Activated CD8-positive, alpha-beta memory T cell treated with anti-CD3 and anti-CD28 coated beads, Interleukin-2, amount 10 ng/mL, durations not matched to agents 7 days and 5 days (primary cell): Measurements from ENCODE around the gene ZNF518A. TPM values are rescaled to one million over a fixed set of nuclear protein-coding genes. Genes with fewer than 3 reads are reported as not detected.
"Not testable (repeated sequence)": the region's sequence is repeated elsewhere in the genome, so short reads cannot be mapped to it uniquely, and the experiment has no call there.

ENCODE experiments used
- ATAC-seq: fragments of 150-1000 bp; cut with Tn5 transposase; one replicate; pipeline ENCODE4 v1.10.0; 2021; ENCODE audit warnings: moderate library complexity
- CTCF ChIA-PET: fragments of 350-600 bp; sonication (Branson Sonifier 250); formaldehyde crosslinking; loops from one replicate; lab custom pipeline; 2021; ENCODE audit warnings: antibody characterized with exemption; lab: Charles Lee
- DNase-seq: peaks from one replicate; pipeline ENCODE4 v3.0.0-alpha.2; 2020
- H3K27ac Mint-ChIP-seq: one replicate; pipeline ENCODE4 v1.8.0; 2021; ENCODE audit warnings: mild to moderate bottlenecking, mixed read lengths
- H3K27me3 Mint-ChIP-seq: one replicate; pipeline ENCODE4 v1.8.0; 2021; ENCODE audit warnings: mixed read lengths
- H3K36me3 Mint-ChIP-seq: one replicate; pipeline ENCODE4 v1.8.0; 2021; ENCODE audit warnings: mild to moderate bottlenecking, mixed read lengths
- H3K4me1 Mint-ChIP-seq: one replicate; pipeline ENCODE4 v1.8.0; 2021; ENCODE audit warnings: mixed read lengths
- H3K4me3 Mint-ChIP-seq: one replicate; pipeline ENCODE4 v1.8.0; 2021; ENCODE audit warnings: mild to moderate bottlenecking, moderate library complexity, mixed read lengths
- H3K9me3 Mint-ChIP-seq: one replicate; pipeline ENCODE4 v1.8.0; 2022; ENCODE audit warnings: low read depth, mixed read lengths
- total RNA-seq, 2 experiments: library from RNA; stranded (reverse); gene quantifications; one replicate each; pipeline ENCODE4 v1.2.3, GENCODE V29; 2021

The ZNF518A gene
- total RNA-seq, 2 experiments from 2014 or later, result 17.3 to 19.2 TPM

GRCh38 chr10:96168546-96168945 is 38.4 kb downstream of the ZNF518A start:
- Mint-ChIP-seq H3K4me1 (no peaks in the 10 kb centered on the region), H3K27me3 (peaks cover 14% of the 10 kb centered on the region)
- CTCF ChIA-PET, result no interaction called here

GRCh38 chr10:96170230-96170629 is 40.1 kb downstream of the ZNF518A start:
- CTCF ChIA-PET, result no interaction called here
- Mint-ChIP-seq H3K4me3 (no peak overlapping the region), H3K36me3 (peaks cover 16% of the 10 kb centered on the region), H3K9me3 (peaks cover 9% of the 10 kb centered on the region), H3K27ac (no peak overlapping the region), H3K4me1 (no peaks in the 10 kb centered on the region), H3K27me3 (peaks cover 21% of the 10 kb centered on the region)
- ATAC-seq (no peak), DNase-seq (no peak)

More at GRCh38 chr10:96168546-96168945, 38.4 kb downstream of the ZNF518A start:
- Mint-ChIP-seq H3K27ac (no peak overlapping the region), H3K4me3 (no peak overlapping the region), H3K36me3 (peaks cover 25% of the 10 kb centered on the region), H3K9me3 (peaks cover 11% of the 10 kb centered on the region)
- ATAC-seq, result no peak
- DNase-seq, result no peak

DNA sequence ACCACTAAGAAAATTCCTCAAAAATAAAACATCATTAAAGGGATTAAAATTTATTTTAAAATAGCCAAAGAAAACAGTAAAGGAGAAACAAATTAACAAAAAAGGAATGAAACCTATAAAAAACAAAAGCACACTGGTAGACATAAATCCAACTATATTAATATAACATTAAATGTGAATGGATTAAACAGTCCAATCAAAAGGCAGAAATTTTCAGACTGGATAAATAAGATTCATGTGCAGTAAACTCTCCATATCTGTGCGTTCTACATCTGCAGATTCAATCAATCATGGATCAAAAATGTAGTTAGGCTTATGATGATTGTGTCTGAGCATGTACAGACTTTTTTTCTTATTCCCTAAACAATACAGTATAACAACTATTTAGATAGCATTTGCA is 42.6 kb downstream of the ZNF518A start:
- no peaks in the 10 kb centered on the region for H3K4me1 Mint-ChIP-seq

GRCh38 chr10:96176985-96177384 is 46.9 kb downstream of the ZNF518A start:
- Mint-ChIP-seq H3K4me3 (no peak overlapping the region), H3K27me3 (peaks cover 42% of the 10 kb centered on the region), H3K4me1 (no peaks in the 10 kb centered on the region), H3K9me3 (peaks cover 8% of the 10 kb centered on the region), H3K27ac (no peak overlapping the region), H3K36me3 (no peaks in the 10 kb centered on the region)
- DNase-seq, result no peak
- CTCF ChIA-PET, result no interaction called here
- ATAC-seq, result no peak

More for the DNA sequence above, 42.6 kb downstream of the ZNF518A start:
- no peak for ATAC-seq
- H3K9me3 Mint-ChIP-seq, result peaks cover 11% of the 10 kb centered on the region
- H3K4me3 Mint-ChIP-seq, result no peak overlapping the region
- CTCF ChIA-PET, result no interaction called here
- no peak overlapping the region for H3K27ac Mint-ChIP-seq
- H3K36me3 Mint-ChIP-seq, result peaks cover 10% of the 10 kb centered on the region
- no peak for DNase-seq
- peaks cover 24% of the 10 kb centered on the region for H3K27me3 Mint-ChIP-seq

GRCh38 chr10:96188421-96188820 is 58.3 kb downstream of the ZNF518A start:
- Mint-ChIP-seq H3K9me3 (peaks cover 2% of the 10 kb centered on the region), H3K27me3 (peaks cover 19% of the 10 kb centered on the region), H3K4me3 (no peak overlapping the region), H3K36me3 (no peaks in the 10 kb centered on the region), H3K27ac (no peak overlapping the region), H3K4me1 (no peaks in the 10 kb centered on the region)
- no peak for ATAC-seq
- DNase-seq, result no peak
- CTCF ChIA-PET, result interaction anchor here (1.8 kb wide), 1 partner anchor 171 kb away, joined by 4 read pairs; no protein-coding TSS in a partner anchor

DNA sequence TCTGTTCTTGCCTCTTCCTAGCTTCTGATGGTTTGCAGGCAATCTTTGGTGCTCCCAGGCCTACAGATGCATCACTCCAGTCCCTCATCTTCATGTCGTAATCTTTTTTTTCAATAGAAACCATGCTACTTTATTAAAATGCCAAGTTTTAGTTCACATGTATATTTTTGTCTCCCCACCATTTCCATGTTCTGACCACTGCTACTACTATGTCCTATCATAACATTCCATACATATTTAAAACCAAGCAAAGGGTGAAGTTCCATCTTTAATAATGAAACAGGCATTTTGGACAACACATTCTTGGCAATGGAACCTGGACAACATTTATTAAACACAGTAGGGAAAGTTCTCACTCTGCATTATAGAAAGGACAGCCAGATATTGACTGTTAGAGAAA is 58.8 kb downstream of the ZNF518A start:
- no peak for DNase-seq
- peaks cover 2% of the 10 kb centered on the region for H3K9me3 Mint-ChIP-seq
- H3K27me3 Mint-ChIP-seq, result peaks cover 17% of the 10 kb centered on the region
- H3K27ac Mint-ChIP-seq, result no peak overlapping the region
- no peaks in the 10 kb centered on the region for H3K4me1 Mint-ChIP-seq
- CTCF ChIA-PET, result interaction anchor here (1.8 kb wide), 1 partner anchor 171 kb away, joined by 4 read pairs; no protein-coding TSS in a partner anchor
- no peaks in the 10 kb centered on the region for H3K36me3 Mint-ChIP-seq
- no peak overlapping the region for H3K4me3 Mint-ChIP-seq
- ATAC-seq, result no peak

- ATAC-seq, CTCF ChIA-PET, H3K36me3 Mint-ChIP-seq, DNase-seq, H3K4me3 Mint-ChIP-seq, H3K9me3 Mint-ChIP-seq, H3K27ac Mint-ChIP-seq, H3K4me1 Mint-ChIP-seq: not testable (repeated sequence)
- peaks cover 14% of the 10 kb centered on the region for H3K27me3 Mint-ChIP-seq
Observed at GRCh38 chr10:96189505-96189904, 59.4 kb downstream of the ZNF518A start.

GRCh38 chr10:96201525-96201924 is 71.4 kb downstream of the ZNF518A start:
- peaks cover 36% of the 10 kb centered on the region for H3K27me3 Mint-ChIP-seq
- no peaks in the 10 kb centered on the region for H3K9me3 Mint-ChIP-seq
- H3K4me1 Mint-ChIP-seq, result no peaks in the 10 kb centered on the region
- no peaks in the 10 kb centered on the region for H3K36me3 Mint-ChIP-seq
- no peak for ATAC-seq
- no peak overlapping the region for H3K4me3 Mint-ChIP-seq
- DNase-seq, result no peak
- no peak overlapping the region for H3K27ac Mint-ChIP-seq
- CTCF ChIA-PET, result interaction anchor here (1.0 kb wide), 1 partner anchor 58 kb away, joined by 4 read pairs; no protein-coding TSS in a partner anchor

DNA sequence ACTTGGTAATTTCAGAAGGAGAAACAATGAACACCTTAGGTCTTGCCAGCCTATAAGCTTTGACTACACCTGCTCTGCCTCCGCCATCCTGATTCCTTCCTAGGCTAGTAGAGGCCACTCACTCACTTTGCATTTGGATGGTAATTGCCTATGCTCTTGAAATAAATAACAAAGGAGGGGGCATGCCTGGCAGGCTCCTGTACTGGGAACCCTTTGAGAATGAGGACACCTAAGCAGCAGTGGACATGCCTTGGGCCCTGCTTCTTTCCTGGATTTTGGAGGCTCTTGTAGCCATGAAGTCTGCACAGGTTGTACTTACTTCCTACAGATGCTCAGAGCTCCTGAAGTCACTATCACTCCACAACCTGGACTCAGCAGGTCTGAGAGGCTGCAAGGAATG is 75.5 kb downstream of the ZNF518A start:
- no peak for ATAC-seq
- no peak overlapping the region for H3K27ac Mint-ChIP-seq
- H3K4me3 Mint-ChIP-seq, result no peak overlapping the region
- DNase-seq, result no peak
- H3K27me3 Mint-ChIP-seq, result peaks cover 20% of the 10 kb centered on the region
- H3K9me3 Mint-ChIP-seq, result no peaks in the 10 kb centered on the region
- CTCF ChIA-PET, result no interaction called here
- H3K36me3 Mint-ChIP-seq, result no peaks in the 10 kb centered on the region
- peaks cover 3% of the 10 kb centered on the region for H3K4me1 Mint-ChIP-seq

DNA sequence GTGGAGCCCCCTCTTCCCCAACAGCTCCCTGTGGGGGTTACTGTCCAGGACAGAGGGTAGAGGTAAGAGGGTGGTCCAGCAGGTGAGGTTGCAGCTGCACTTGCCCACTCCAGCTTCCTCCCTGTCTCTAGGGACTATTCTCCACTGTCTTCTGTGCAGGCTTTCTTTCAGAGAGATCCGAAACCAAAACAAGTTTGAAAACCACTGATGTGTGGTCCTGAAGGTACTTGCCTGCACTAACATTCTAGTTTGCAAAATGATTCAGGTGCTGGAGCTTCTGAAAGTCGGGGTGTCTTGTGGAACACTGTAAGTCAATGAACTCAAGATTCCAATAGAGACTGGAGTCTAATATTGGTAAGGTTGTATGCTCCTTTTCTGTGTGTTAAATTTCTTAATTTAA is 78.2 kb downstream of the ZNF518A start:
- Mint-ChIP-seq H3K4me3 (no peak overlapping the region), H3K36me3 (no peaks in the 10 kb centered on the region), H3K27me3 (peaks cover 14% of the 10 kb centered on the region), H3K9me3 (no peaks in the 10 kb centered on the region), H3K4me1 (peaks cover 3% of the 10 kb centered on the region), H3K27ac (no peak overlapping the region)
- DNase-seq, result no peak
- ATAC-seq, result no peak
- CTCF ChIA-PET, result interaction anchor here (2.5 kb wide), 1 partner anchor 21 kb away, joined by 11 read pairs; no protein-coding TSS in a partner anchor

GRCh38 chr10:96208946-96209345 is 78.8 kb downstream of the ZNF518A start:
- H3K4me3 Mint-ChIP-seq, result no peak overlapping the region
- ATAC-seq (no peak), DNase-seq (no peak)
- no peak overlapping the region for H3K27ac Mint-ChIP-seq
- peaks cover 12% of the 10 kb centered on the region for H3K27me3 Mint-ChIP-seq
- H3K4me1 Mint-ChIP-seq, result peaks cover 5% of the 10 kb centered on the region
- CTCF ChIA-PET, result interaction anchor here (1.3 to 2.5 kb wide), 2 partner anchors 20 to 22 kb away, joined by 4 to 11 read pairs; no protein-coding TSS in a partner anchor
- H3K9me3 Mint-ChIP-seq, result no peaks in the 10 kb centered on the region
- H3K36me3 Mint-ChIP-seq, result no peaks in the 10 kb centered on the region

- DNase-seq (no peak), ATAC-seq (no peak)
- Mint-ChIP-seq H3K27ac (no peak overlapping the region), H3K27me3 (peaks cover 11% of the 10 kb centered on the region), H3K9me3 (no peaks in the 10 kb centered on the region), H3K36me3 (no peaks in the 10 kb centered on the region), H3K4me1 (peaks cover 6% of the 10 kb centered on the region), H3K4me3 (no peak overlapping the region)
- CTCF ChIA-PET, result no interaction called here
Observed at GRCh38 chr10:96211764-96212163, 81.7 kb downstream of the ZNF518A start.

- no peak for DNase-seq
- Mint-ChIP-seq H3K4me3 (no peak overlapping the region), H3K9me3 (no peaks in the 10 kb centered on the region), H3K27ac (no peak overlapping the region), H3K36me3 (no peaks in the 10 kb centered on the region), H3K27me3 (peaks cover 17% of the 10 kb centered on the region), H3K4me1 (peaks cover 4% of the 10 kb centered on the region)
- CTCF ChIA-PET, result no interaction called here
- ATAC-seq, result no peak
Observed at GRCh38 chr10:96212911-96213310, 82.8 kb downstream of the ZNF518A start.
